Measurements from ENCODE around the gene C17orf78.
"Not testable (repeated sequence)": the region's sequence is repeated elsewhere in the genome, so short reads cannot be mapped to it uniquely, and the experiment has no call there.

GRCh38 chr17:37356796-37357569, 18.8 kb upstream of the C17orf78 start:
- TF ChIP-seq GATA1 (IDR thresholded peaks at IDR 0.05; ENCODE audit: low read depth, low read length); POLR2A (IDR thresholded peaks at IDR 0.05; ENCODE audit: low read length): not testable (repeated sequence)
